Kidney (tissue), 14 donors: ENCODE data around the gene TTLL8. TPM values are rescaled to one million over a fixed set of nuclear protein-coding genes. Genes with fewer than 3 reads are reported as not detected.
A peak's percentile ranks its signal among the peaks of the same experiment; 100 is the strongest.

Source experiments
- DNase-seq, 5 donors: peaks; one replicate each; pipeline ENCODE4 v3.0.0-alpha.2; 2013 to 2020
- FAIRE-seq: peaks from 2 replicates; lab custom pipeline; 2012; peaks lifted over from hg19 to GRCh38; lab: Jason Lieb, UNC
- H3K27ac ChIP-seq, 2 donors: one replicate each; pipeline ENCODE4 v1.7.0; 2013; ENCODE audit warnings: low read depth in 2 of 2, low read length in 2 of 2, inconsistent platforms in 1 of 2
- H3K27me3 ChIP-seq: one replicate; pipeline ENCODE4 v1.7.1; 2013; ENCODE audit warnings: low read length, inconsistent platforms; ENCODE audit not compliant: control insufficient read depth, insufficient read depth
- H3K36me3 ChIP-seq, 3 donors: one replicate each; pipeline versions ENCODE4 v1.7.0 to v1.7.1; 2013; ENCODE audit warnings: low read length in 3 of 3, control low read depth in 1 of 3, inconsistent platforms in 1 of 3; ENCODE audit not compliant: insufficient read depth in 3 of 3, control insufficient read depth in 2 of 3
- H3K4me1 ChIP-seq, 3 donors: one replicate each; pipeline versions ENCODE4 v1.7.0 to v1.7.1; 2013; ENCODE audit warnings: low read length in 3 of 3, inconsistent platforms in 1 of 3, low read depth in 1 of 3; ENCODE audit not compliant: control insufficient read depth in 2 of 3, insufficient read depth in 2 of 3
- H3K4me3 ChIP-seq, 3 donors: one replicate each; pipeline versions ENCODE4 v1.7.0 to v1.8.1; 2013; ENCODE audit warnings: low read length in 3 of 3, control low read depth in 1 of 3, inconsistent platforms in 1 of 3
- H3K9ac ChIP-seq, 3 donors: one replicate each; pipeline versions ENCODE4 v1.7.0 to v1.7.1; 2013; ENCODE audit warnings: low read length in 3 of 3, control low read depth in 1 of 3, inconsistent platforms in 1 of 3
- H3K9me3 ChIP-seq, 3 donors: one replicate each; pipeline versions ENCODE4 v1.7.0 to v1.7.1; 2013; ENCODE audit warnings: low read length in 3 of 3, control low read depth in 1 of 3, inconsistent platforms in 1 of 3; ENCODE audit not compliant: control insufficient read depth in 2 of 3, insufficient read depth in 1 of 3
- CTCF ChIP-seq: IDR thresholded peaks from 3 replicates; pipeline ENCODE4 v1.5.1; 2012; ENCODE audit warnings: mild to moderate bottlenecking, moderate library complexity, borderline replicate concordance; ENCODE audit not compliant: insufficient read depth; ENCODE audit errors: extremely low read depth
- intact Hi-C: fragments of 100-400 bp; cut with DNase I; formaldehyde crosslinking; loops from one replicate; pipeline ENCODE4 v1.11.1; 2022
- polyA plus RNA-seq: library from polyadenylated mRNA; stranded (reverse); fragments of 350-450 nt; fragmentation: Illumina TruSeq; extraction: RNeasy Lipid Tissue Mini Kit (QIAGEN cat#74804); gene quantifications from one replicate; pipeline ENCODE4 v1.2.3, GENCODE V29; 2014; ENCODE audit warnings: low read depth, low replicate concordance; ENCODE audit not compliant: insufficient read depth
- total RNA-seq: library from RNA; stranded (reverse); fragmentation: NEBNext Ultra II Directional; extraction: Animal tissue kit (Norgen Biotek cat#: 25700); gene quantifications from one replicate; pipeline ENCODE4 v1.2.1, GENCODE V29; 2021
- donor health status: control.
- donor health status: control.
- donor health status: control.
- donor health status: control.
- donor health status: control.
- donor health status: DM: yes; HTN: yes; CAD: no.
- donor health status: Normal renal cell carcinoma (clear cell type).

TTLL8 gene
- total and polyA plus RNA-seq, 2 donors from 2014 or later = not detected

GRCh38 chr22:50061141-50061823, 3.2 kb upstream of the TTLL8 start:
- Histone ChIP-seq H3K36me3 (no peaks in the 10 kb centered on the region), H3K27ac (no peak overlapping the region), H3K4me1 (peaks cover 0 to 2% (median 0%) of the 10 kb centered on the region in 3 donors), H3K9me3 (no peaks in the 10 kb centered on the region), H3K9ac (no peak overlapping the region), H3K27me3 (no peaks in the 10 kb centered on the region), H3K4me3 (no peak overlapping the region)
- no peak for FAIRE-seq
- intact Hi-C loops = no loop called here
- DNase-seq = peak in 1 of 5 donors; percentile 54
- TF ChIP-seq CTCF = no peak

- peak; percentile 66 to 78 (median 74) for DNase-seq
- no peak overlapping the region for H3K4me3 ChIP-seq
- TF ChIP-seq CTCF = no peak
- intact Hi-C loops = no loop called here
- no peaks in the 10 kb centered on the region for H3K9me3 ChIP-seq
- no peak overlapping the region for H3K9ac ChIP-seq
- H3K27me3 ChIP-seq = no peaks in the 10 kb centered on the region
- no peak overlapping the region for H3K27ac ChIP-seq
- H3K36me3 ChIP-seq = no peaks in the 10 kb centered on the region
- H3K4me1 ChIP-seq = peaks cover 0 to 2% (median 0%) of the 10 kb centered on the region in 3 donors
- FAIRE-seq = no peak
These were observed 2.5 kb upstream of the TTLL8 start for GRCh38 chr22:50060441-50061140.

DNA sequence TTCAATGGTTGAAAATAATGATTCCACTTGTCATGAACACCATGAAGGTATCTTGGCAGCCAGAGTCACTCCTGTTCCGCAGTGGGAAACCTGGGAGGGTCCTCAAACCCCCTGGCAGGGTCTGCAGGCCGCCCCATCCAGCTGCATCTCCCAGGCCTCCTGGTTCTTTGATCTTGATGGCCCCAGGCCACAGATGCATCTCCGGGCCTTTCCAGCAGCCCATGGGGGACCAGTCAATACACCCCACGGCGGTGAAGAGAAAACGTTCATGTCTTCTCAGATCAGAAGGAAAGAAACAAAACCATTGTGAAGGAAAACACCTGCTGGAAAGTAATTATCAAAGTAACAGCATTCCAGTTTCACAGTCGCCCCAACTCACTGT, 1.8 kb upstream of the TTLL8 start:
- intact Hi-C loops = no loop called here
- TF ChIP-seq CTCF = no peak

More for the DNA sequence above, 1.8 kb upstream of the TTLL8 start:
- Histone ChIP-seq H3K4me3 (no peak overlapping the region), H3K4me1 (peaks cover 0 to 2% (median 0%) of the 10 kb centered on the region in 3 donors), H3K27ac (no peak overlapping the region), H3K36me3 (no peaks in the 10 kb centered on the region), H3K9me3 (no peaks in the 10 kb centered on the region), H3K9ac (no peak overlapping the region), H3K27me3 (no peaks in the 10 kb centered on the region)
- DNase-seq (peak in 3 of 5 donors; percentile 44 to 53 (median 50)), FAIRE-seq (no peak)
